ENCODE results near the gene CDCA3.
"Not testable (repeated sequence)": the region's sequence is repeated elsewhere in the genome, so short reads cannot be mapped to it uniquely, and the experiment has no call there.

The CDCA3 gene

GRCh38 chr12:6872073-6873048 lies 21.3 kb upstream of the CDCA3 start:
- DNase-seq, result peak; percentile 48

DNA sequence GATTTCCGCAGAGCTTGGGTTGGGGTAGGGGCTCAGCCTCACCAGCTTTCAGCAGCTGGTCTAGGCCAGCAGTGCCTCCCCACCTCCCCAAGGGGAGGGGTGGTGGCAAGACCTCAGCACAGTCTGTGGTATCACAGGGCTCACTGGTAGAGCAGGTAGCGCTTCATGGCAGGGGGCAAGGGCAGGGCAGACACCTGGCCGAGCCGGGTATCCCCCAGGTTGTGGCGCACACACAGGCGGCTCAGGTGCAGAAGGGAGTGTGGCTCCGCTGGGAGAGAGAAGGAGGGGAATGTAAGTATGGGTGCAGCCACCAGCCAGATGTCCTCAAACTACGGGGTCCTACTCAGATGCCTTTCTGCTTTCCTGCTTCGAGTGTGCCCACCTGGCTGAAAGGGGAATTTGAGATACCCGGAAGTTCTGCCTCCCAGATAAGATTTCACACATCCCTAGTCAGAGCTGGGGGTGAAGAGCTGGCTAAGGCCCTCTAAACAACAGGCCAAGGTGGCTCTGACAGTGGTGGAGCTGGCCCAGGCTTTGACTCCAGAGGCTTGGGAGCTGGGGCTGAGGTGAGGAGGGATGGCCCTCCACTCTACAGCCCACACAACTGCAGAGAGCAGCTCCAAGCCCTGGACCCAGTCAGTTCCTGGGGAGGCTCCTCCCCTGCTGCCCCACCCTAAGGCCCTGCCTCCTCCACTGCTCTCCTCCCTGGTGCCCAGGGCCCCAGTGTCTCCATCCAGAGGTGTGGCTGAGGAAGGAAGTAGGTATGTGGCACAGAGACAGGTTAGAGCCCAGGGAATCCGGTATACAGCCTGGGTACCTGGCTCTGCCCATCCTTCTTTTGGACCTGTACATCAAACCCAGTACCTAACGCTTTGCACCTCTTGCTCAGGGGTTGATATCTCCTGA lies 20.2 kb upstream of the CDCA3 start:
- no peak for DNase-seq

DNA sequence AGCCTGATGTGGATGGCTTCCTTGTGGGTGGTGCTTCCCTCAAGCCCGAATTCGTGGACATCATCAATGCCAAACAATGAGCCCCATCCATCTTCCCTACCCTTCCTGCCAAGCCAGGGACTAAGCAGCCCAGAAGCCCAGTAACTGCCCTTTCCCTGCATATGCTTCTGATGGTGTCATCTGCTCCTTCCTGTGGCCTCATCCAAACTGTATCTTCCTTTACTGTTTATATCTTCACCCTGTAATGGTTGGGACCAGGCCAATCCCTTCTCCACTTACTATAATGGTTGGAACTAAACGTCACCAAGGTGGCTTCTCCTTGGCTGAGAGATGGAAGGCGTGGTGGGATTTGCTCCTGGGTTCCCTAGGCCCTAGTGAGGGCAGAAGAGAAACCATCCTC lies 19.2 kb upstream of the CDCA3 start:
- not testable (repeated sequence) for DNase-seq

DNA sequence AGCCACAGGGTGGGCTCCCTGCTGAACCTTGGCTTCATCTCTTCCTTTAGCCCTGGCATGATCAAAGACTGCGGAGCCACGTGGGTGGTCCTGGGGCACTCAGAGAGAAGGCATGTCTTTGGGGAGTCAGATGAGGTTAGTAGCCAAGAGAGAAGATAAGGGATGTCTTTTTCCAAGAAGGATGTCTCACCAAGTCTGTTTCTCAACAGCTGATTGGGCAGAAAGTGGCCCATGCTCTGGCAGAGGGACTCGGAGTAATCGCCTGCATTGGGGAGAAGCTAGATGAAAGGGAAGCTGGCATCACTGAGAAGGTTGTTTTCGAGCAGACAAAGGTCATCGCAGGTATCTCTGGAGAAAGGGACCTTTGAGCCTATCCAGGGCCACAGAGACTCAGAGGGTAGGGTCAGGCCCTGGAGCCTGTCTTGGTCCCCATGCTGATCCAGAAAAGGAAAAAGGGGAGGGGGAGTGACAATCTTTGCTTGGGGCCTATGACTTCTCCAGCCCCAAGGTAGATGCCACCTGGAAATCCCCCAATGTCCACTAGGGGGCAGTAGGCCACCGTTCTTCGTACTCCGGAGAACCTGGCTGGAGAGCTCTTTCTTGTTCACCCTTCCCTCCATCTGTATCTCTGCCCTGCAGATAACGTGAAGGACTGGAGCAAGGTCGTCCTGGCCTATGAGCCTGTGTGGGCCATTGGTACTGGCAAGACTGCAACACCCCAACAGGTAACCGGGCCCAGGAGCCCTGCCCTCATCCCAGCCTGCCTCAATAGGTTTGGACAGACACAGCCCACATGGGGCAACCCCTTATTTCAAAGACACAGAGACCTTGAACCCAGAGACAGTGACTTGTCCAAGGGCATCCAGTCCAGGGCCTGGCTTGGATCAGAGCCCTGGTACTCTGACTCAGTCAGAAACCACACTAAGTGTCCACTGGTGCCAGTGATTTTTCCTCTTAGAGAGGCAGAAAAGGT lies 18.2 kb upstream of the CDCA3 start:
- DNase-seq, result peak; percentile 62

GRCh38 chr12:6868211-6869048 lies 17.3 kb upstream of the CDCA3 start:
- no peak for DNase-seq

DNA sequence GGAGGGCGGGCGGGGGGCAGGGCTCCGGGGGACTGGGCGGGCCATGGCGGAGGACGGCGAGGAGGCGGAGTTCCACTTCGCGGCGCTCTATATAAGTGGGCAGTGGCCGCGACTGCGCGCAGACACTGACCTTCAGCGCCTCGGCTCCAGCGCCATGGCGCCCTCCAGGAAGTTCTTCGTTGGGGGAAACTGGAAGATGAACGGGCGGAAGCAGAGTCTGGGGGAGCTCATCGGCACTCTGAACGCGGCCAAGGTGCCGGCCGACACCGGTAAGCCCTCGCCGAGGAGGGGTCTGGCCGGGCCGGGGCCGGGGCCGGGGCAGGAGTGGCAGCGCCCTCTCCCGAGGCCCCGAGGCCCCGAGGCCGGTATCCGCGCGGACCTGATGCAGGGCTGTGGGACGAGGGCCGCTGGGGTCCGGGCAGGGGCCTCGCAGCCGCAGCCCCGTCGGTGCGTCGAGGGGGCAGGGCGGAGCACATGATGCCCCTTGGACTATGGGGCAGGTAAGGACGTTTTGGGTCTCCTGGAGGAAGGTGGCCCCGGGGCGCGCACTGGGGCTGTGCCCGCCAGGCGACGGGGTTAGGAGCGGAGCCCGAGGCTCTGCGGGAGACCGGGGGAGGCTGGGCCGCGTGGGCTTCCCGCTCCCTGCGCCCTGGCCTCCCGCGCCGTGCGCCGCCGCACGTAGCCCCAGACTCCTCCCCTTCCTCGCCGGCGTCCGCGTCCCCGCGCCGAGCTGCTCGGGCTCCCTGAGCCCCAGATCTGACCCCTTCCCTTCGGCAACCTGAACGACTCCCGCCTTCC lies 16.5 kb upstream of the CDCA3 start, which contains the start of gene TPI1:
Gene TPI1, plus strand, starts transcription at position 119 of the 798 bp plus-strand sequence. Its CDS starts 36 bp downstream, at position 155.
- no peak for DNase-seq

DNA sequence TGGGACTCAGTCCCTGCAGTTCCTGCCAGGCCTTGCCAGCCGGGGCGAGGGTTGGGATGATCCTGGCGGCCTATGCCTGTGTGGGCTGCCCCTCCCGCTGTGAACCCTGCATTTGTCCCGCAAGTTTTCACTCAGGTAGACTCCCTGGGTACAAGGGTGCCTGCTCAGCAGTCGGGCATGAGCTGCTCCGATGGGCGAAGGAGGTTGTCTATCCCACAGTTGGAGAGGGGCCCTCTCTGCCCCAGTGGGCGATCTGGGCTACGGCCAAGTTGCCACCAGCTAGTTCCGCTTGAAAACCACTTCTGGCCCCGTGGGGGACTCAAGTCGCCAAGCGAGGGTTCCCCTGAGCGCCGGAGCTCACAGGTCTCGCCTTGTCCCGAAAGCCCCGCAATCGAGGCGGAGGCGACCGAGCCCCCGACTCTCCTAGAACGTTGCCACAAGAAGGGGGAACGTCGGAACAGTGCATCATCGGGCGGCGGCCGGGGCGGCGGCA lies 15.9 kb upstream of the CDCA3 start:
- DNase-seq, result peak; percentile 58

DNA sequence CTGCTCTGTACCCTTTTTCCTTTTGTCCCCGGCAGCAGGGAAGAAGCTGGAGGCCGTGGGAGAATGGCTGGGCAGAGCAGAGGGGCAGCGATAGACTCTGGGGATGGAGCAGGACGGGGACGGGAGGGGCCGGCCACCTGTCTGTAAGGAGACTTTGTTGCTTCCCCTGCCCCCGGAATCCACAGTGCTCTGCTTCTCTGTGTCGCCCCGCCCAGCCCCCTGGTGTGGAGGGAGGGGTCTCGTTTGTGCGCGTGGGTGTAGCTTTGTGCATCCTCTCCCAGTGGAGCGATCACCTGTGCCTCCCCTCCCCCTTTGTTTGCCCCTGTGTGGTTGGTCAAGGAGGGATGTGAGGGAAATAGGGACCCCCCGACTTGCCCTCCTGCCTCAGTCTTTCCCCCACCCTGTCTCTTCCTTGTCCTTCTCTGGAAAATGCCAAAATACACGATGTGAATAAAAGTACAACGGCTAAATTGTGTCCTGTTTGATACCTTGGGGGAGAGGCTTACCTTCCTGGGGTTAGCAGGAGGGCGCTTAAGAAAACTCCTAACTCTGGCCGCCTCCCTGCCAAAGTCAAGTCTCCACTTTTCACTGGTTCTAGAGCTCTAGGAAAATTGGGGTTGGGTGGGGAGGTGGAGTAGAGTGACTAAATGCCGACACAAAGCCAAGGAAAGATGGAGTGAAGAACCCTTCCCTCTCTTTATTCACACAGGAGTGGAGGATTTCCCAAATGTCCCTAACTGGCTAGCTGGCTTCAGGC lies 15.3 kb upstream of the CDCA3 start:
- no peak for DNase-seq

DNA sequence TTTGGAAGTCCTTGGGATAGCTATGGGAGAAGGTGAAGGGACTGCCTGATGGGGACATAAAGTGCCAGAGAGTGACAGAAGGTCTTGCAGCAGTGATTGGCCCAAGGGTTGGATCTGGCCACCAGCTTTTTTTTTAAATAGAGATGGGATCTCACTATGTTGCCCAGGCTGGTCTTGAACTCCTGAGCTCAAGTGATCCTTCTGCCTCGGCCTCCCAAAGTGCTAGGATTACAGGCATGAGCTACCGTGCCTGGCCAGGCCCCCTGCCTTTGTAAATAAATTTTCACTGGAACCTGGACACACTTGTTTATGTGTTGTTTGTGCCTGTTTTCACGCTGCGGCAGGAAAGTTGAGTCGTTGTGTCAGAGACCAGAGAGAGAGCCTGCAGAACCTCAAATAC lies 14.2 kb upstream of the CDCA3 start:
- not testable (repeated sequence) for DNase-seq

DNA sequence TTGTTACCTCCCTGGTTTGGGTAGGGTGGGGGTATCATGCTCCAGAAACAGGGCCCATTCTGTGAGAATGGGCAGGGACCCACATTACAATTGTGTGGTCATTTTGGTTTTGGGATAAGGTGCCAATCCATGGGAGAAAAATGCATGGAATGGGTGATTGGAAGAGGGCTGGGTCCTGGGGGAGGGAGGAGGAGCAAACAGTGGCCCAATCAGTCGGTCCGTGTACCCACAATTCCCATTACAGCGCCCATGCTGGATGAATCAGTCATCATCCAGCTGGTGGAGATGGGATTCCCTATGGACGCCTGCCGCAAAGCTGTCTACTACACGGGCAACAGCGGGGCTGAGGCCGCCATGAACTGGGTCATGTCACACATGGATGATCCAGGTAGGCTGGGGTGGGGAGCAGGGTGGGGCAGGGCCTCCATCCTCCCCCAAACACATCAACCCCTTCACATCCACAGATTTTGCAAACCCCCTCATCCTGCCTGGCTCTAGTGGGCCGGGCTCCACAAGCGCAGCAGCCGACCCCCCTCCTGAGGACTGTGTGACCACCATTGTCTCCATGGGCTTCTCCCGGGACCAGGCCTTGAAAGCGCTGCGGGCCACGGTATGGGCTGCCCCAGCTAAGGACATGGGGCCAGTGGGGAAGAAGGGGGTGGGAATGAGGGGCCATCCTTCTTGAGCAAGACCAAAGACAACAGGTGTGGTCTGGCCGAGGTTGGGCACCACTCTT lies 12.7 kb upstream of the CDCA3 start:
- DNase-seq, result no peak

GRCh38 chr12:6863033-6863432 lies 11.9 kb upstream of the CDCA3 start:
- DNase-seq, result no peak

DNA sequence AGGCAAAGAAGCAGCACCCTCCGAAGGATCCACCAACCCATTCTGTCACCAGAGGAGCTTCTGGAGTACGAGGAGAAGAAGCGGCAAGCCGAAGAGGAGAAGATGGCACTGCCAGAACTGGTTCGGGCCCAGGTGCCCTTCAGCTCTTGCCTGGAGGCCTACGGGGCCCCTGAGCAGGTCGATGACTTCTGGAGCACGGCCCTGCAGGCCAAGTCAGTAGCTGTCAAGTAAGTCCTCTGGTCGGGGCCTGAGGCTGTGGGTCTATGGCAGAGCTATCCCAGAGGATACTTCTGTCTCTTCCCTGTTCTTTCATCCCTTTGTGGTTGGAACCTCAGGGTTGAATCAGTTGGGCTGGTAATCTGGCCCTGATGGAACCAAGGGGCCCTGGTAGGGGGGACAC lies 10.3 kb upstream of the CDCA3 start:
- DNase-seq, result no peak

GRCh38 chr12:6860942-6861341 lies 9.9 kb upstream of the CDCA3 start:
- DNase-seq, result no peak

GRCh38 chr12:6860116-6860515 lies 9.0 kb upstream of the CDCA3 start:
- no peak for DNase-seq

DNA sequence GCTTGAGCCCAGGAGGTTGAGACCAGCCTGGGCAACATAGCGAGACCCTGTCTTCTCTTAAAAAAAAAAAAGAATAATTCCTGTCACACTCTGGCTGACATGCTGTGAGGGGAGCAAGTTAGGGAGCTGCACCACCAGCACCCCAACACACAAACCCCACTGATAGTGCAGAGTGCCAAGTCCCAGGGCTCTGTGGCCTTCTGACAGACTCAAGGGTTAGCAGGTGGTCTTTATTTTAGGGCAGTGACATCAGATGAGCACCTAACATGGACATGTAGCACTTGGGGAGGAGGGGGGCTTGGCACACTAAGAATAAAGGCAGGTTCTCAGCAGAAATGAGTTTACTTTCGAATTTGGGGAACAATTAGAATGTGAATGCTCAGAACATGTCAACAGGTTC lies 7.7 kb upstream of the CDCA3 start:
- DNase-seq, result no peak

DNA sequence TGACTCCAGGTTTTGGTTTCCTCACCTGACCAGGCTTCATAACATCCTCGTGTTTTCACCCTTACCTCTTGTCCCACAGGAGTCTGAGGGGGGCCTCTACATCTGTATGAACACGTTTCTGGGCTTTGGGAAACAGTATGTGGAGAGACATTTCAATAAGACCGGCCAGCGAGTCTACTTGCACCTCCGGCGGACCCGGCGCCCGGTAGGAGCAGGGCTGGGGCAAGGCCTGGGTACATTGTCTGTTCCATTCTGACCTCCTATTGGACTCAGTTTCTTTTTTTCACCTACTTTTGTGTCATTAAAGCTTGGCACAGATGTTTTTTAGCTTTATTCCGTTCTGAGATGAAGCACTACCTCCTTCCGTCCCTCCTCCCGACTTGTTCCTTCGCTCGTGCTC lies 4.2 kb upstream of the CDCA3 start:
- no peak for DNase-seq

GRCh38 chr12:6854036-6854435 lies 3.0 kb upstream of the CDCA3 start:
- no peak for DNase-seq

DNA sequence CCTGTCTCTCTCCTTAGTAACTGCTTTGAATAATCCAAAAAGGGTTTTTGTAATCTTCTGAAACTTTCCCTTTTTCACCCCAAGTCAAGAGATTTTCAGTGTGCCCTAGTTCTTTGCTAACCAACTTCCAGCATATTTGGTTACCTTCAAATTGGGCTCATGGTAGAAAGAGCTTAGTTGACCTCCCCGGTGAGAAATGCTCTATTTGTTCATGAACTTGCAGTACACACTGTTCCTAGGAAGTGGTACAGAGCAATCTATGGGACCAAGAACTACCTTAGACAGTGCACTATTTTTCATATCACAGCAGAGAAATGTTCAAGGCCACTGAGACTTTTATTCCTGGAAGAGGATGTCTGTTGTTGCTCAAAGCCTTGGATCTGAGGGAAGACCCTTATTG lies 2.5 kb upstream of the CDCA3 start:
- DNase-seq, result no peak
